BLaER1 (cell line): ENCODE measurements around the gene UPK3B.
"Not testable (repeated sequence)": the region's sequence is repeated elsewhere in the genome, so short reads cannot be mapped to it uniquely, and the experiment has no call there.

Experiments used
- H3K27ac ChIP-seq: shearing (Covaris generic); formaldehyde crosslinking; 2 replicates; pipeline ENCODE4 v1.8.1; 2022
- H3K27me3 ChIP-seq: shearing (Covaris generic); formaldehyde crosslinking; 2 replicates; pipeline ENCODE4 v1.8.1; 2022
- H3K36me3 ChIP-seq: shearing (Covaris generic); formaldehyde crosslinking; 2 replicates; pipeline ENCODE4 v1.8.1; 2022
- H3K4me1 ChIP-seq: shearing (Covaris generic); formaldehyde crosslinking; 2 replicates; pipeline ENCODE4 v1.8.1; 2022
- H3K4me2 ChIP-seq: shearing (Covaris generic); formaldehyde crosslinking; 2 replicates; pipeline ENCODE4 v1.8.1; 2022
- H3K4me3 ChIP-seq: shearing (Covaris generic); formaldehyde crosslinking; 2 replicates; pipeline ENCODE4 v1.8.1; 2022
- H3K9ac ChIP-seq: shearing (Covaris generic); formaldehyde crosslinking; 2 replicates; pipeline ENCODE4 v1.8.1; 2022
- H3K9me3 ChIP-seq: shearing (Covaris generic); formaldehyde crosslinking; 2 replicates; pipeline ENCODE4 v1.8.1; 2022
- H4K20me1 ChIP-seq: shearing (Covaris generic); formaldehyde crosslinking; 2 replicates; pipeline ENCODE4 v1.8.1; 2022
- Cebpa-rat ChIP-seq: shearing (Covaris generic); IDR thresholded peaks from 2 replicates; pipeline ENCODE4 v1.8.1; 2022

Gene UPK3B

GRCh38 chr7:76502836-76503235 lies 7.5 kb upstream of the UPK3B start:
- not testable (repeated sequence) for H3K9me3 ChIP-seq, H3K27me3 ChIP-seq, H3K4me1 ChIP-seq, H3K9ac ChIP-seq, H3K27ac ChIP-seq, H3K4me2 ChIP-seq, H4K20me1 ChIP-seq, H3K4me3 ChIP-seq
- peaks cover 49% of the 10 kb centered on the region for H3K36me3 ChIP-seq

- H3K4me2 ChIP-seq, H3K4me3 ChIP-seq, H3K4me1 ChIP-seq: not testable (repeated sequence)
Observed at GRCh38 chr7:76503244-76503643, 7.1 kb upstream of the UPK3B start.

GRCh38 chr7:76504351-76505167 lies 5.8 kb upstream of the UPK3B start:
- H3K27ac ChIP-seq, H3K4me3 ChIP-seq, H3K9me3 ChIP-seq, H3K4me2 ChIP-seq, H4K20me1 ChIP-seq, H3K27me3 ChIP-seq, H3K4me1 ChIP-seq, H3K9ac ChIP-seq: not testable (repeated sequence)
- peaks cover 52% of the 10 kb centered on the region for H3K36me3 ChIP-seq

More at GRCh38 chr7:76503244-76503643, 7.1 kb upstream of the UPK3B start:
- not testable (repeated sequence) for H3K27ac ChIP-seq, H3K9ac ChIP-seq, H4K20me1 ChIP-seq, H3K27me3 ChIP-seq, H3K9me3 ChIP-seq
- peaks cover 52% of the 10 kb centered on the region for H3K36me3 ChIP-seq

GRCh38 chr7:76505168-76506080 lies 4.9 kb upstream of the UPK3B start:
- no peak for TF ChIP-seq Cebpa-rat
- no peaks in the 10 kb centered on the region for H4K20me1 ChIP-seq
- H3K9ac ChIP-seq = no peak overlapping the region
- no peak overlapping the region for H3K4me2 ChIP-seq
- no peaks in the 10 kb centered on the region for H3K9me3 ChIP-seq
- H3K4me1 ChIP-seq = peaks cover 8% of the 10 kb centered on the region
- no peak overlapping the region for H3K27ac ChIP-seq
- peaks cover 52% of the 10 kb centered on the region for H3K36me3 ChIP-seq
- H3K4me3 ChIP-seq = no peak overlapping the region
- H3K27me3 ChIP-seq = no peaks in the 10 kb centered on the region

GRCh38 chr7:76506081-76506440 lies 4.3 kb upstream of the UPK3B start:
- no peaks in the 10 kb centered on the region for H4K20me1 ChIP-seq
- no peak overlapping the region for H3K4me3 ChIP-seq
- H3K9ac ChIP-seq = no peak overlapping the region
- no peaks in the 10 kb centered on the region for H3K9me3 ChIP-seq
- H3K4me2 ChIP-seq = no peak overlapping the region
- H3K36me3 ChIP-seq = peaks cover 48% of the 10 kb centered on the region
- H3K4me1 ChIP-seq = peaks cover 10% of the 10 kb centered on the region
- TF ChIP-seq Cebpa-rat = no peak
- no peaks in the 10 kb centered on the region for H3K27me3 ChIP-seq
- no peak overlapping the region for H3K27ac ChIP-seq

- H3K9me3 ChIP-seq, H3K4me2 ChIP-seq, H3K27me3 ChIP-seq, H4K20me1 ChIP-seq, H3K9ac ChIP-seq, H3K27ac ChIP-seq, H3K4me3 ChIP-seq: not testable (repeated sequence)
- Histone ChIP-seq H3K36me3 (peaks cover 46% of the 10 kb centered on the region), H3K4me1 (peaks cover 10% of the 10 kb centered on the region)
Observed at GRCh38 chr7:76506643-76507042, 3.7 kb upstream of the UPK3B start.

GRCh38 chr7:76507723-76508406 lies 2.5 kb upstream of the UPK3B start:
- H3K4me3 ChIP-seq = no peak overlapping the region
- H3K9ac ChIP-seq = no peak overlapping the region
- no peaks in the 10 kb centered on the region for H4K20me1 ChIP-seq
- peaks cover 14% of the 10 kb centered on the region for H3K4me1 ChIP-seq
- peaks cover 36% of the 10 kb centered on the region for H3K36me3 ChIP-seq
- H3K9me3 ChIP-seq = no peaks in the 10 kb centered on the region
- H3K27me3 ChIP-seq = no peaks in the 10 kb centered on the region
- no peak overlapping the region for H3K27ac ChIP-seq
- no peak for TF ChIP-seq Cebpa-rat
- no peak overlapping the region for H3K4me2 ChIP-seq

- peaks cover 37% of the 10 kb centered on the region for H3K4me1 ChIP-seq
- H3K9me3 ChIP-seq, H4K20me1 ChIP-seq, H3K4me2 ChIP-seq, H3K27ac ChIP-seq, H3K27me3 ChIP-seq, H3K9ac ChIP-seq, H3K4me3 ChIP-seq: not testable (repeated sequence)
- H3K36me3 ChIP-seq = peaks cover 18% of the 10 kb centered on the region
Observed at GRCh38 chr7:76511200-76511910, 1.0 kb downstream of the UPK3B start.

GRCh38 chr7:76511911-76512885 lies 1.8 kb downstream of the UPK3B start:
- H3K27me3 ChIP-seq, H3K36me3 ChIP-seq, H3K9ac ChIP-seq, H4K20me1 ChIP-seq, H3K4me3 ChIP-seq, H3K9me3 ChIP-seq: not testable (repeated sequence)
- Histone ChIP-seq H3K27ac (peak overlapping the region; percentile 66; the same call in 1 of the 2 replicates), H3K4me1 (peaks cover 37% of the 10 kb centered on the region), H3K4me2 (peak overlapping the region; percentile 75)
